Ishikawa (cell line): ENCODE results near the gene PPP2R2C.

Experiments
- CEBPB ChIP-seq: IDR thresholded peaks from 2 replicates; pipeline ENCODE4 v1.6.1; 2012
- CREB1 ChIP-seq: IDR thresholded peaks from 2 replicates; pipeline ENCODE4 v1.6.1; 2012; ENCODE audit warnings: low read depth
- EGR1 ChIP-seq: IDR thresholded peaks from 2 replicates; pipeline ENCODE4 v1.6.1; 2012
- EP300 ChIP-seq: IDR thresholded peaks from 2 replicates; pipeline ENCODE4 v1.6.1; 2012; ENCODE audit warnings: borderline replicate concordance
- FOXM1 ChIP-seq: IDR thresholded peaks from 2 replicates; pipeline ENCODE4 v1.6.1; 2012; ENCODE audit warnings: low read depth, borderline replicate concordance
- NFIC ChIP-seq: IDR thresholded peaks from 2 replicates; pipeline ENCODE4 v1.6.1; 2012
- RAD21 ChIP-seq: IDR thresholded peaks from 2 replicates; pipeline ENCODE4 v1.6.1; 2012; ENCODE audit warnings: low read depth
- TAF1 ChIP-seq: IDR thresholded peaks from 2 replicates; pipeline ENCODE4 v1.6.1; 2012; ENCODE audit warnings: low read depth, mild to moderate bottlenecking
- TCF12 ChIP-seq: IDR thresholded peaks from 2 replicates; pipeline ENCODE4 v1.6.1; 2012; ENCODE audit warnings: low read depth
- TEAD4 ChIP-seq: IDR thresholded peaks from 2 replicates; pipeline ENCODE4 v1.6.1; 2012
- YY1 ChIP-seq: IDR thresholded peaks from 2 replicates; pipeline ENCODE4 v1.6.1; 2012; ENCODE audit warnings: low read depth
- TF ChIP-seq, protein P1 (sequence below): IDR thresholded peaks from 2 replicates; pipeline ENCODE4 v1.6.1; 2012; ENCODE audit warnings: low read depth, mild to moderate bottlenecking
- TF ChIP-seq, protein P2 (sequence below): IDR thresholded peaks from 2 replicates; pipeline ENCODE4 v1.6.1; 2012

DNA sequence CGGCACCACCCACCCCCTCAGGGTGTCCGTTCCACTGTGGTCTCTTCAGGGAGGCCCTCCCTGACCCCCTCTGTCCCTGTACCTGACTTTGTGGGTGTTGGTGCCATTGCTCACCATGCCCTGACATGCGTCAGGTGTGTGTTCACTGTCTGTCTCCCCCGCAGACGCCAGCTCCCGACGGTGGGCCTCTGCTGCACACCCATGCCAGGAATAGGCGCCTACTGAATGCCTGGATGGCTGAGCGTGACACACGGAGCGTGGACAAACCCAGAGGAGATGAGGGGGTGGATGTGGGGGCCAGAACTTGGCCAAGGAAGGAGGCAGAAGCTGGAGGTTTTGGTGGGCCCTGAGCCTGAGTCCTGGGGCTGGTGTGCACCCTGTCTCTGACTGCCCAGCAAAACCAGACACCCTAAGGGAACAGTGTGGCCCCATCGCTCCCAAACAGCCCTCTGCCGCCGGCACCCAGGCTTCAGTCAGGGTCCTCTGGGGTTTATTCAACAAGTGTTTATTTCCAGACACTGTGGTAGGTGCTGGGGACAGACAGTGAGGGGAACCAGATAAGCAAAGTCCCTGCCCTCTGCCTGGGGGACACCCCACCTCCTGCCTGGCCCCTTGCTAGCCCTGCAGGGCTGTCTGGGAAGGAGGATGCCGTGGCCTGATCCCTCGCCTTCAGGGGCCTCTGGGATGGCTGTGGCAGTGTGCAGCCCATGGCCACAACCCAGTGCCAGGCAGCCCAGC lies 125.9 kb downstream of the PPP2R2C start:
- TF ChIP-seq RAD21 (no peak), CREB1 (no peak), TAF1 (no peak), CEBPB (no peak), EGR1 (no peak), EP300 (no peak), FOXM1 (no peak), YY1 (no peak), NFIC (no peak), TCF12 (no peak), TEAD4 (no peak)
- TF ChIP-seq, protein P1, sequence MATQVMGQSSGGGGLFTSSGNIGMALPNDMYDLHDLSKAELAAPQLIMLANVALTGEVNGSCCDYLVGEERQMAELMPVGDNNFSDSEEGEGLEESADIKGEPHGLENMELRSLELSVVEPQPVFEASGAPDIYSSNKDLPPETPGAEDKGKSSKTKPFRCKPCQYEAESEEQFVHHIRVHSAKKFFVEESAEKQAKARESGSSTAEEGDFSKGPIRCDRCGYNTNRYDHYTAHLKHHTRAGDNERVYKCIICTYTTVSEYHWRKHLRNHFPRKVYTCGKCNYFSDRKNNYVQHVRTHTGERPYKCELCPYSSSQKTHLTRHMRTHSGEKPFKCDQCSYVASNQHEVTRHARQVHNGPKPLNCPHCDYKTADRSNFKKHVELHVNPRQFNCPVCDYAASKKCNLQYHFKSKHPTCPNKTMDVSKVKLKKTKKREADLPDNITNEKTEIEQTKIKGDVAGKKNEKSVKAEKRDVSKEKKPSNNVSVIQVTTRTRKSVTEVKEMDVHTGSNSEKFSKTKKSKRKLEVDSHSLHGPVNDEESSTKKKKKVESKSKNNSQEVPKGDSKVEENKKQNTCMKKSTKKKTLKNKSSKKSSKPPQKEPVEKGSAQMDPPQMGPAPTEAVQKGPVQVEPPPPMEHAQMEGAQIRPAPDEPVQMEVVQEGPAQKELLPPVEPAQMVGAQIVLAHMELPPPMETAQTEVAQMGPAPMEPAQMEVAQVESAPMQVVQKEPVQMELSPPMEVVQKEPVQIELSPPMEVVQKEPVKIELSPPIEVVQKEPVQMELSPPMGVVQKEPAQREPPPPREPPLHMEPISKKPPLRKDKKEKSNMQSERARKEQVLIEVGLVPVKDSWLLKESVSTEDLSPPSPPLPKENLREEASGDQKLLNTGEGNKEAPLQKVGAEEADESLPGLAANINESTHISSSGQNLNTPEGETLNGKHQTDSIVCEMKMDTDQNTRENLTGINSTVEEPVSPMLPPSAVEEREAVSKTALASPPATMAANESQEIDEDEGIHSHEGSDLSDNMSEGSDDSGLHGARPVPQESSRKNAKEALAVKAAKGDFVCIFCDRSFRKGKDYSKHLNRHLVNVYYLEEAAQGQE = no peak
- TF ChIP-seq, protein P2, sequence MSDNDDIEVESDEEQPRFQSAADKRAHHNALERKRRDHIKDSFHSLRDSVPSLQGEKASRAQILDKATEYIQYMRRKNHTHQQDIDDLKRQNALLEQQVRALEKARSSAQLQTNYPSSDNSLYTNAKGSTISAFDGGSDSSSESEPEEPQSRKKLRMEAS = no peak
